SK-N-SH treated with all-trans-retinoic acid at 6 μM for 48 hours (cell line): ENCODE measurements around the gene GPC3.

Experiments
- ATAC-seq: fragments of 200-7000 bp; cut with Tn5 transposase; 3 replicates; pipeline ENCODE4 v1.9.1; 2020; ENCODE audit warnings: mild to moderate bottlenecking, moderate library complexity
- ARNTL ChIP-seq: fragments of 450-650 bp; formaldehyde crosslinking; IDR thresholded peaks from 2 replicates; pipeline ENCODE4 v1.5.0; 2020; ENCODE audit warnings: low read depth, mild to moderate bottlenecking, moderate library complexity, borderline replicate concordance
- BACH2 ChIP-seq: fragments of 250-450 bp; sonication (Bioruptor Pico); IDR thresholded peaks from 2 replicates; pipeline ENCODE4 v1.9.0; 2021; ENCODE audit warnings: mild to moderate bottlenecking, borderline replicate concordance
- ESRRG ChIP-seq: fragments of 250-450 bp; sonication (Bioruptor Pico); IDR thresholded peaks from 2 replicates; pipeline ENCODE4 v1.6.1; 2021; ENCODE audit warnings: mild to moderate bottlenecking
- GLIS3 ChIP-seq: fragments of 250-450 bp; sonication (Bioruptor Pico); IDR thresholded peaks from 2 replicates; pipeline ENCODE4 v1.5.0; 2020; ENCODE audit warnings: mild to moderate bottlenecking, moderate library complexity
- ISL1 ChIP-seq: fragments of 250-450 bp; sonication (Bioruptor Pico); IDR thresholded peaks from 2 replicates; pipeline ENCODE4 v2.1.2; 2022; ENCODE audit warnings: mild to moderate bottlenecking, moderate library complexity
- OSR1 ChIP-seq: fragments of 250-450 bp; sonication (Bioruptor Pico); IDR thresholded peaks from 2 replicates; pipeline ENCODE4 v1.8.0; 2022; ENCODE audit warnings: moderate library complexity, mild to moderate bottlenecking, inconsistent platforms
- PPARA ChIP-seq: fragments of 250-450 bp; sonication (Bioruptor Pico); IDR thresholded peaks from 2 replicates; pipeline ENCODE4 v1.5.0; 2020; ENCODE audit warnings: mild to moderate bottlenecking, borderline replicate concordance
- RARB ChIP-seq: fragments of 250-450 bp; sonication (Bioruptor Pico); IDR thresholded peaks from 2 replicates; pipeline ENCODE4 v1.8.0; 2021; ENCODE audit warnings: mild to moderate bottlenecking, moderate library complexity
- SNAI2 ChIP-seq: fragments of 250-450 bp; sonication (Bioruptor Pico); IDR thresholded peaks from 2 replicates; pipeline ENCODE4 v1.5.0; 2020; ENCODE audit warnings: mild to moderate bottlenecking, moderate library complexity
- TCF4 ChIP-seq: fragments of 250-450 bp; sonication (Bioruptor Pico); IDR thresholded peaks from 2 replicates; pipeline ENCODE4 v1.8.0; 2021; ENCODE audit warnings: mild to moderate bottlenecking, moderate library complexity, borderline replicate concordance
- TOX ChIP-seq: fragments of 250-450 bp; sonication (Bioruptor Pico); IDR thresholded peaks from 2 replicates; pipeline ENCODE4 v1.8.0; 2021; ENCODE audit warnings: mild to moderate bottlenecking, moderate library complexity, borderline replicate concordance
- ZC3H10 ChIP-seq: fragments of 250-450 bp; sonication (Bioruptor Pico); IDR thresholded peaks from 2 replicates; pipeline ENCODE4 v1.5.1; 2021; ENCODE audit warnings: mild to moderate bottlenecking, moderate library complexity
- ZFP3 ChIP-seq: fragments of 250-450 bp; sonication (Bioruptor Pico); IDR thresholded peaks from 2 replicates; pipeline ENCODE4 v1.5.0; 2020; ENCODE audit warnings: mild to moderate bottlenecking, moderate library complexity
- ZFP30 ChIP-seq: fragments of 450-650 bp; formaldehyde crosslinking; IDR thresholded peaks from 2 replicates; pipeline ENCODE4 v1.5.0; 2022; ENCODE audit warnings: mild to moderate bottlenecking, moderate library complexity
- ZNF565 ChIP-seq: fragments of 450-650 bp; formaldehyde crosslinking; conservative IDR thresholded peaks from 2 replicates; pipeline ENCODE4 v1.5.0; 2020; ENCODE audit warnings: low read depth, mild to moderate bottlenecking, moderate library complexity
- ZNF70 ChIP-seq: fragments of 450-650 bp; formaldehyde crosslinking; IDR thresholded peaks from 2 replicates; pipeline ENCODE4 v1.5.0; 2020; ENCODE audit warnings: mild to moderate bottlenecking, moderate library complexity
- TF ChIP-seq, protein P1 (sequence below): fragments of 250-450 bp; sonication (Bioruptor Pico); IDR thresholded peaks from 2 replicates; pipeline ENCODE4 v1.8.0; 2021; ENCODE audit warnings: low read depth, mild to moderate bottlenecking, moderate library complexity, borderline replicate concordance
- TF ChIP-seq, protein P2 (sequence below): fragments of 250-450 bp; sonication (Bioruptor Pico); IDR thresholded peaks from 2 replicates; pipeline ENCODE4 v1.5.1; 2020; ENCODE audit warnings: low read depth, mild to moderate bottlenecking, moderate library complexity
- TF ChIP-seq, protein P3 (sequence below): fragments of 250-450 bp; sonication (Bioruptor Pico); IDR thresholded peaks from 2 replicates; pipeline ENCODE4 v1.5.0; 2020; ENCODE audit warnings: mild to moderate bottlenecking, moderate library complexity
- TF ChIP-seq, protein P4 (sequence below): fragments of 250-450 bp; sonication (Bioruptor Pico); IDR thresholded peaks from 2 replicates; pipeline ENCODE4 v1.8.0; 2020; ENCODE audit warnings: mild to moderate bottlenecking, moderate library complexity, borderline replicate concordance
- TF ChIP-seq, protein P5 (sequence below): fragments of 250-450 bp; sonication (Bioruptor Pico); IDR thresholded peaks from 2 replicates; pipeline ENCODE4 v1.5.1; 2021; ENCODE audit warnings: mild to moderate bottlenecking, moderate library complexity

GPC3 gene

DNA sequence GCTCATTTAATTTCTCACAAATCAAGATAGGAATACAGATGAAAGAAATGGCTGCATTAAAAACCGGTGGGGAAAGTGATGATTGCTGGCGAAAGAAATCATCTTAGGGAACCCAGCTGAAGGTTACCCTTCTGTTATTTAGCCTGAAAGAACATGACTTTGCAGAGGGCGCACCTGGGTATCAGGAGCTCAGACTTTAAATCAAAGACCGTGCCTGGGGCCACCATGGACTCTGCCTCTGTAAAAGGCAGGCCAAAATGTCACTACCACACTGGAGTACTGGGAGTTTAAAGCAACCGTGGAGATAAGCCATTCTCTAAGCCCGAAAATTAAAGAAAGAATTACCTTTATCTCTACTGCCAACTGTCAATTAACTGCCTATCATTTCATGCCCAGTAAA is 24.3 kb downstream of the GPC3 start:
- no peak for ATAC-seq
- TF ChIP-seq, protein P1, sequence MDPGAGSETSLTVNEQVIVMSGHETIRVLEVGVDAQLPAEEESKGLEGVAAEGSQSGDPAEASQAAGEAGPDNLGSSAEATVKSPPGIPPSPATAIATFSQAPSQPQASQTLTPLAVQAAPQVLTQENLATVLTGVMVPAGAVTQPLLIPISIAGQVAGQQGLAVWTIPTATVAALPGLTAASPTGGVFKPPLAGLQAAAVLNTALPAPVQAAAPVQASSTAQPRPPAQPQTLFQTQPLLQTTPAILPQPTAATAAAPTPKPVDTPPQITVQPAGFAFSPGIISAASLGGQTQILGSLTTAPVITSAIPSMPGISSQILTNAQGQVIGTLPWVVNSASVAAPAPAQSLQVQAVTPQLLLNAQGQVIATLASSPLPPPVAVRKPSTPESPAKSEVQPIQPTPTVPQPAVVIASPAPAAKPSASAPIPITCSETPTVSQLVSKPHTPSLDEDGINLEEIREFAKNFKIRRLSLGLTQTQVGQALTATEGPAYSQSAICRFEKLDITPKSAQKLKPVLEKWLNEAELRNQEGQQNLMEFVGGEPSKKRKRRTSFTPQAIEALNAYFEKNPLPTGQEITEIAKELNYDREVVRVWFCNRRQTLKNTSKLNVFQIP (CRISPR knock-in tag): no peak
- TF ChIP-seq, protein P2, sequence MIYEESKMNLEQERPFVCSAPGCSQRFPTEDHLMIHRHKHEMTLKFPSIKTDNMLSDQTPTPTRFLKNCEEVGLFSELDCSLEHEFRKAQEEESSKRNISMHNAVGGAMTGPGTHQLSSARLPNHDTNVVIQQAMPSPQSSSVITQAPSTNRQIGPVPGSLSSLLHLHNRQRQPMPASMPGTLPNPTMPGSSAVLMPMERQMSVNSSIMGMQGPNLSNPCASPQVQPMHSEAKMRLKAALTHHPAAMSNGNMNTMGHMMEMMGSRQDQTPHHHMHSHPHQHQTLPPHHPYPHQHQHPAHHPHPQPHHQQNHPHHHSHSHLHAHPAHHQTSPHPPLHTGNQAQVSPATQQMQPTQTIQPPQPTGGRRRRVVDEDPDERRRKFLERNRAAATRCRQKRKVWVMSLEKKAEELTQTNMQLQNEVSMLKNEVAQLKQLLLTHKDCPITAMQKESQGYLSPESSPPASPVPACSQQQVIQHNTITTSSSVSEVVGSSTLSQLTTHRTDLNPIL (CRISPR knock-in tag): no peak
- TF ChIP-seq, all 23 proteins: peak for 0

DNA sequence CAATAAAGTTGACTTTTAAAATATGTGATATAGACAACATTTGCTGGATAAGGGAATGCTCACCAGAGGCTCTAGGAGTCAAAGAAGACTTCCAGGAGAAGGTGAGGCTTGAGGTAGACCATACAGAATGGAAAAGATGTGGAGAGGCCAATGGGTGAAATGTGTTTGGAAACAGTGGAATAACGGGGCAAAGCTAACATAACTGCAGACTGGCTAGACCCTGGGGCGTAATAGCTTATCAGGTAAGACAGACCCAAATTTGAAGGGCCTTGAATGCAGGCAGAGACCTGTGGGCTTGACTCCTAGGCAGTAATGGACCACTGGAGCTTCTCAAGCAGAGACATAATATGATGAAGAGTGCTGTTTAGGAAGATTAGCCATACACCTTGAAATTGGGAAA is 25.4 kb downstream of the GPC3 start:
- no peak for TF ChIP-seq TOX (CRISPR knock-in tag)
- TF ChIP-seq, protein P3, sequence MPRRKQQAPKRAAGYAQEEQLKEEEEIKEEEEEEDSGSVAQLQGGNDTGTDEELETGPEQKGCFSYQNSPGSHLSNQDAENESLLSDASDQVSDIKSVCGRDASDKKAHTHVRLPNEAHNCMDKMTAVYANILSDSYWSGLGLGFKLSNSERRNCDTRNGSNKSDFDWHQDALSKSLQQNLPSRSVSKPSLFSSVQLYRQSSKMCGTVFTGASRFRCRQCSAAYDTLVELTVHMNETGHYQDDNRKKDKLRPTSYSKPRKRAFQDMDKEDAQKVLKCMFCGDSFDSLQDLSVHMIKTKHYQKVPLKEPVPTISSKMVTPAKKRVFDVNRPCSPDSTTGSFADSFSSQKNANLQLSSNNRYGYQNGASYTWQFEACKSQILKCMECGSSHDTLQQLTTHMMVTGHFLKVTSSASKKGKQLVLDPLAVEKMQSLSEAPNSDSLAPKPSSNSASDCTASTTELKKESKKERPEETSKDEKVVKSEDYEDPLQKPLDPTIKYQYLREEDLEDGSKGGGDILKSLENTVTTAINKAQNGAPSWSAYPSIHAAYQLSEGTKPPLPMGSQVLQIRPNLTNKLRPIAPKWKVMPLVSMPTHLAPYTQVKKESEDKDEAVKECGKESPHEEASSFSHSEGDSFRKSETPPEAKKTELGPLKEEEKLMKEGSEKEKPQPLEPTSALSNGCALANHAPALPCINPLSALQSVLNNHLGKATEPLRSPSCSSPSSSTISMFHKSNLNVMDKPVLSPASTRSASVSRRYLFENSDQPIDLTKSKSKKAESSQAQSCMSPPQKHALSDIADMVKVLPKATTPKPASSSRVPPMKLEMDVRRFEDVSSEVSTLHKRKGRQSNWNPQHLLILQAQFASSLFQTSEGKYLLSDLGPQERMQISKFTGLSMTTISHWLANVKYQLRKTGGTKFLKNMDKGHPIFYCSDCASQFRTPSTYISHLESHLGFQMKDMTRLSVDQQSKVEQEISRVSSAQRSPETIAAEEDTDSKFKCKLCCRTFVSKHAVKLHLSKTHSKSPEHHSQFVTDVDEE (CRISPR knock-in tag): no peak
- no peak for TF ChIP-seq ZC3H10
- TF ChIP-seq ZNF565 (CRISPR knock-in tag): no peak
- TF ChIP-seq, protein P2 (CRISPR knock-in tag): no peak
- no peak for TF ChIP-seq ZNF70 (CRISPR knock-in tag)
- TF ChIP-seq, protein P4, sequence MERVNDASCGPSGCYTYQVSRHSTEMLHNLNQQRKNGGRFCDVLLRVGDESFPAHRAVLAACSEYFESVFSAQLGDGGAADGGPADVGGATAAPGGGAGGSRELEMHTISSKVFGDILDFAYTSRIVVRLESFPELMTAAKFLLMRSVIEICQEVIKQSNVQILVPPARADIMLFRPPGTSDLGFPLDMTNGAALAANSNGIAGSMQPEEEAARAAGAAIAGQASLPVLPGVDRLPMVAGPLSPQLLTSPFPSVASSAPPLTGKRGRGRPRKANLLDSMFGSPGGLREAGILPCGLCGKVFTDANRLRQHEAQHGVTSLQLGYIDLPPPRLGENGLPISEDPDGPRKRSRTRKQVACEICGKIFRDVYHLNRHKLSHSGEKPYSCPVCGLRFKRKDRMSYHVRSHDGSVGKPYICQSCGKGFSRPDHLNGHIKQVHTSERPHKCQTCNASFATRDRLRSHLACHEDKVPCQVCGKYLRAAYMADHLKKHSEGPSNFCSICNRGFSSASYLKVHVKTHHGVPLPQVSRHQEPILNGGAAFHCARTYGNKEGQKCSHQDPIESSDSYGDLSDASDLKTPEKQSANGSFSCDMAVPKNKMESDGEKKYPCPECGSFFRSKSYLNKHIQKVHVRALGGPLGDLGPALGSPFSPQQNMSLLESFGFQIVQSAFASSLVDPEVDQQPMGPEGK (CRISPR knock-in tag): no peak
- TF ChIP-seq TCF4: no peak
- TF ChIP-seq SNAI2 (CRISPR knock-in tag): no peak
- no peak for TF ChIP-seq ARNTL (CRISPR knock-in tag)
- TF ChIP-seq RARB: no peak
- TF ChIP-seq ISL1 (CRISPR knock-in tag): no peak
- TF ChIP-seq GLIS3: no peak
- TF ChIP-seq ZFP3: no peak
- no peak for TF ChIP-seq OSR1 (CRISPR knock-in tag)
- TF ChIP-seq ZFP30 (CRISPR knock-in tag): no peak
- TF ChIP-seq BACH2 (CRISPR knock-in tag): no peak
- TF ChIP-seq ESRRG (CRISPR knock-in tag): no peak
- TF ChIP-seq PPARA (CRISPR knock-in tag): no peak
- TF ChIP-seq, all 23 proteins: peak for 0
- no peak for ATAC-seq

DNA sequence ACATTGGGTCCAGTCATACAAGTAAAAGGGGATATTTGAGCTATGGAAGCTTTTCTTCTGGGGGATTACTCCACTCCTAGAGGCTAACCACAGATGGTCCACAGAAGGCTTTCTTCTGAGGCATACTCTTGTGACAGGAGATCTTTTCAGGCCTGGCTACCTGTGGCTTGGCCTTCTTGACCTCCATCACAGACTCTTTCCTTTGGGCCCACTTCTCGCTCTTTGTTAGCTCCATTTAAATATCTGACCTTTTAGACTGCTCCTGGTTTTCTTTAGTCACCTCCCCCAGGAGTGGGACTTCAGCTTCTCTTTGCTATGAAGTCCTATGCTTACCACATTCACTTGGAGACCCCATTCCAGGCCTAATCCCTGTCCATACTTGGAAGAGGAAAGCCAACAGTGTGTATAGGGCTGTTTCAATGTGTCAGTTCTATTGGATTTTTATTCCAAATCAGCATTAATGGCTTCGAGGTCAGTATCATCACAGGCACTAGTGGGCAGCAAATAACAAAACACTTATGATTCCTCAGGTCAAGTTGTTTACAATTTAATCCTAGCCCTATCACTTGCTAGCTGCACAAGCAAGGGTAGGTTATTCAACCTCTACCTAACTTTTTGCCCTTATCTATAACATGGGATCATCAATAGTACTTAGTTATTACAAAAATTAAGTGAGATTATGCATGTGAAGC is 26.3 kb downstream of the GPC3 start:
- no peak for TF ChIP-seq OSR1 (CRISPR knock-in tag)
- TF ChIP-seq RARB: no peak
- TF ChIP-seq, protein P5, sequence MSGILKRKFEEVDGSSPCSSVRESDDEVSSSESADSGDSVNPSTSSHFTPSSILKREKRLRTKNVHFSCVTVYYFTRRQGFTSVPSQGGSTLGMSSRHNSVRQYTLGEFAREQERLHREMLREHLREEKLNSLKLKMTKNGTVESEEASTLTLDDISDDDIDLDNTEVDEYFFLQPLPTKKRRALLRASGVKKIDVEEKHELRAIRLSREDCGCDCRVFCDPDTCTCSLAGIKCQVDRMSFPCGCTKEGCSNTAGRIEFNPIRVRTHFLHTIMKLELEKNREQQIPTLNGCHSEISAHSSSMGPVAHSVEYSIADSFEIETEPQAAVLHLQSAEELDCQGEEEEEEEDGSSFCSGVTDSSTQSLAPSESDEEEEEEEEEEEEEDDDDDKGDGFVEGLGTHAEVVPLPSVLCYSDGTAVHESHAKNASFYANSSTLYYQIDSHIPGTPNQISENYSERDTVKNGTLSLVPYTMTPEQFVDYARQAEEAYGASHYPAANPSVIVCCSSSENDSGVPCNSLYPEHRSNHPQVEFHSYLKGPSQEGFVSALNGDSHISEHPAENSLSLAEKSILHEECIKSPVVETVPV (CRISPR knock-in tag): no peak
- no peak for TF ChIP-seq ZFP30 (CRISPR knock-in tag)
- no peak for TF ChIP-seq TOX (CRISPR knock-in tag)
- TF ChIP-seq, protein P4 (CRISPR knock-in tag): no peak
- no peak for TF ChIP-seq GLIS3
- TF ChIP-seq, all 23 proteins: peak for 0
- no peak; the same call in 2 of the 3 replicates for ATAC-seq
